ENCODE results near the gene PRRT2.

Gene PRRT2

GRCh38 chr16:29810699-29811169 lies 1.3 kb upstream of the PRRT2 start:
- H3K27me3 ChIP-seq (replicated peaks): no peaks in the 10 kb centered on the region
- no peak overlapping the region for H3K4me3 ChIP-seq (ENCODE audit: low read depth, low read length)
- DNase-seq: no peak
- in situ Hi-C loops (cut with HindIII; ENCODE audit: low pct_ligation_motif_present, low sequenced_read_pairs): no loop called here
- H3K27ac ChIP-seq: no peak overlapping the region
- H3K36me3 ChIP-seq (replicated peaks): peaks cover 9% of the 10 kb centered on the region
- TF ChIP-seq CTCF (IDR thresholded peaks at IDR 0.05; ENCODE audit: low read depth, low read length, missing control alignments): no peak

- H3K36me3 ChIP-seq (replicated peaks): peaks cover 9% of the 10 kb centered on the region
- no peak overlapping the region for H3K27ac ChIP-seq
- H3K4me3 ChIP-seq (ENCODE audit: low read depth, low read length): peak overlapping the region; percentile 55
- in situ Hi-C loops (cut with HindIII; ENCODE audit: low pct_ligation_motif_present, low sequenced_read_pairs): no loop called here
- no peaks in the 10 kb centered on the region for H3K27me3 ChIP-seq (replicated peaks)
- no peak for TF ChIP-seq CTCF (IDR thresholded peaks at IDR 0.05; ENCODE audit: low read depth, low read length, missing control alignments)
- DNase-seq: peak; percentile 96
Observed at GRCh38 chr16:29811170-29811895, 660 bp upstream of the PRRT2 start.

- no peak for TF ChIP-seq CTCF (IDR thresholded peaks at IDR 0.05; ENCODE audit: low read depth, low read length, missing control alignments)
- Histone ChIP-seq H3K27me3 (replicated peaks) (no peaks in the 10 kb centered on the region), H3K36me3 (replicated peaks) (peaks cover 9% of the 10 kb centered on the region), H3K4me3 (ENCODE audit: low read depth, low read length) (peak overlapping the region; percentile 55), H3K27ac (no peak overlapping the region)
- in situ Hi-C loops (cut with HindIII; ENCODE audit: low pct_ligation_motif_present, low sequenced_read_pairs): no loop called here
- DNase-seq: no peak
Observed at GRCh38 chr16:29812754-29813643, 1.0 kb downstream of the PRRT2 start.

- no peak for TF ChIP-seq CTCF (IDR thresholded peaks at IDR 0.05; ENCODE audit: low read depth, low read length, missing control alignments)
- Histone ChIP-seq H3K4me3 (ENCODE audit: low read depth, low read length) (no peak overlapping the region), H3K36me3 (replicated peaks) (peaks cover 5% of the 10 kb centered on the region), H3K27ac (no peak overlapping the region), H3K27me3 (replicated peaks) (no peaks in the 10 kb centered on the region)
- in situ Hi-C loops (cut with HindIII; ENCODE audit: low pct_ligation_motif_present, low sequenced_read_pairs): no loop called here
- DNase-seq: no peak
Observed at GRCh38 chr16:29813644-29814562, 1.9 kb downstream of the PRRT2 start.

- H3K36me3 ChIP-seq (replicated peaks): peaks cover 3% of the 10 kb centered on the region
- no peak overlapping the region for H3K4me3 ChIP-seq (ENCODE audit: low read depth, low read length)
- no peak for TF ChIP-seq CTCF (IDR thresholded peaks at IDR 0.05; ENCODE audit: low read depth, low read length, missing control alignments)
- no peak overlapping the region for H3K27ac ChIP-seq
- no peak for DNase-seq
- no peaks in the 10 kb centered on the region for H3K27me3 ChIP-seq (replicated peaks)
- in situ Hi-C loops (cut with HindIII; ENCODE audit: low pct_ligation_motif_present, low sequenced_read_pairs): no loop called here
Observed at GRCh38 chr16:29814592-29814991, 2.6 kb downstream of the PRRT2 start.
